Measurements from ENCODE around the gene CLSTN3.

DNA sequence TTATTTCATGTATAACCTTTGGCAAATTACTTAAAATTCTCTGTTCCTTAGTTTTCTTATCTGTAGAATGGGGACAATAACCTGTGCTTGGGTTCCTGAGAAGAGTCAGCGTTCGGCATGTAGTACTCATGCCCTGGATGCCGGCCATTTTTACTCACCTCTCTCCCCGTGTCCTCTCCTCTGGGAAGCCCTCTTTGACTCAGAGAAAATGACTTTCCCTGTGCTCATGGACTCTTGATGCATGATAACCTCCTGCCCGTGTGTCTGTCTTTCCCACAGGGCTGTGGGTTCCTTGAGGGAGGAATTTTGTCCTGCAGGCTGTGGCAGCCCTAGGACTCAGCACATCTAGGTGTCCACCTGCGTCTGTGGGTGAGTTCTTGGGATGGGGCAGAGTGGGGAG lies 15.3 kb upstream of the CLSTN3 start:
- TF ChIP-seq, protein P1, sequence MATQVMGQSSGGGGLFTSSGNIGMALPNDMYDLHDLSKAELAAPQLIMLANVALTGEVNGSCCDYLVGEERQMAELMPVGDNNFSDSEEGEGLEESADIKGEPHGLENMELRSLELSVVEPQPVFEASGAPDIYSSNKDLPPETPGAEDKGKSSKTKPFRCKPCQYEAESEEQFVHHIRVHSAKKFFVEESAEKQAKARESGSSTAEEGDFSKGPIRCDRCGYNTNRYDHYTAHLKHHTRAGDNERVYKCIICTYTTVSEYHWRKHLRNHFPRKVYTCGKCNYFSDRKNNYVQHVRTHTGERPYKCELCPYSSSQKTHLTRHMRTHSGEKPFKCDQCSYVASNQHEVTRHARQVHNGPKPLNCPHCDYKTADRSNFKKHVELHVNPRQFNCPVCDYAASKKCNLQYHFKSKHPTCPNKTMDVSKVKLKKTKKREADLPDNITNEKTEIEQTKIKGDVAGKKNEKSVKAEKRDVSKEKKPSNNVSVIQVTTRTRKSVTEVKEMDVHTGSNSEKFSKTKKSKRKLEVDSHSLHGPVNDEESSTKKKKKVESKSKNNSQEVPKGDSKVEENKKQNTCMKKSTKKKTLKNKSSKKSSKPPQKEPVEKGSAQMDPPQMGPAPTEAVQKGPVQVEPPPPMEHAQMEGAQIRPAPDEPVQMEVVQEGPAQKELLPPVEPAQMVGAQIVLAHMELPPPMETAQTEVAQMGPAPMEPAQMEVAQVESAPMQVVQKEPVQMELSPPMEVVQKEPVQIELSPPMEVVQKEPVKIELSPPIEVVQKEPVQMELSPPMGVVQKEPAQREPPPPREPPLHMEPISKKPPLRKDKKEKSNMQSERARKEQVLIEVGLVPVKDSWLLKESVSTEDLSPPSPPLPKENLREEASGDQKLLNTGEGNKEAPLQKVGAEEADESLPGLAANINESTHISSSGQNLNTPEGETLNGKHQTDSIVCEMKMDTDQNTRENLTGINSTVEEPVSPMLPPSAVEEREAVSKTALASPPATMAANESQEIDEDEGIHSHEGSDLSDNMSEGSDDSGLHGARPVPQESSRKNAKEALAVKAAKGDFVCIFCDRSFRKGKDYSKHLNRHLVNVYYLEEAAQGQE (IDR thresholded peaks at IDR 0.05), result no peak
- TF ChIP-seq NR2F2 (IDR thresholded peaks at IDR 0.05), result no peak
- no peak for TF ChIP-seq RAD21 (IDR thresholded peaks at IDR 0.05)
- TF ChIP-seq, protein P2, sequence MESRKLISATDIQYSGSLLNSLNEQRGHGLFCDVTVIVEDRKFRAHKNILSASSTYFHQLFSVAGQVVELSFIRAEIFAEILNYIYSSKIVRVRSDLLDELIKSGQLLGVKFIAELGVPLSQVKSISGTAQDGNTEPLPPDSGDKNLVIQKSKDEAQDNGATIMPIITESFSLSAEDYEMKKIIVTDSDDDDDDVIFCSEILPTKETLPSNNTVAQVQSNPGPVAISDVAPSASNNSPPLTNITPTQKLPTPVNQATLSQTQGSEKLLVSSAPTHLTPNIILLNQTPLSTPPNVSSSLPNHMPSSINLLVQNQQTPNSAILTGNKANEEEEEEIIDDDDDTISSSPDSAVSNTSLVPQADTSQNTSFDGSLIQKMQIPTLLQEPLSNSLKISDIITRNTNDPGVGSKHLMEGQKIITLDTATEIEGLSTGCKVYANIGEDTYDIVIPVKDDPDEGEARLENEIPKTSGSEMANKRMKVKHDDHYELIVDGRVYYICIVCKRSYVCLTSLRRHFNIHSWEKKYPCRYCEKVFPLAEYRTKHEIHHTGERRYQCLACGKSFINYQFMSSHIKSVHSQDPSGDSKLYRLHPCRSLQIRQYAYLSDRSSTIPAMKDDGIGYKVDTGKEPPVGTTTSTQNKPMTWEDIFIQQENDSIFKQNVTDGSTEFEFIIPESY (IDR thresholded peaks at IDR 0.05), result no peak
- TF ChIP-seq, protein P3, sequence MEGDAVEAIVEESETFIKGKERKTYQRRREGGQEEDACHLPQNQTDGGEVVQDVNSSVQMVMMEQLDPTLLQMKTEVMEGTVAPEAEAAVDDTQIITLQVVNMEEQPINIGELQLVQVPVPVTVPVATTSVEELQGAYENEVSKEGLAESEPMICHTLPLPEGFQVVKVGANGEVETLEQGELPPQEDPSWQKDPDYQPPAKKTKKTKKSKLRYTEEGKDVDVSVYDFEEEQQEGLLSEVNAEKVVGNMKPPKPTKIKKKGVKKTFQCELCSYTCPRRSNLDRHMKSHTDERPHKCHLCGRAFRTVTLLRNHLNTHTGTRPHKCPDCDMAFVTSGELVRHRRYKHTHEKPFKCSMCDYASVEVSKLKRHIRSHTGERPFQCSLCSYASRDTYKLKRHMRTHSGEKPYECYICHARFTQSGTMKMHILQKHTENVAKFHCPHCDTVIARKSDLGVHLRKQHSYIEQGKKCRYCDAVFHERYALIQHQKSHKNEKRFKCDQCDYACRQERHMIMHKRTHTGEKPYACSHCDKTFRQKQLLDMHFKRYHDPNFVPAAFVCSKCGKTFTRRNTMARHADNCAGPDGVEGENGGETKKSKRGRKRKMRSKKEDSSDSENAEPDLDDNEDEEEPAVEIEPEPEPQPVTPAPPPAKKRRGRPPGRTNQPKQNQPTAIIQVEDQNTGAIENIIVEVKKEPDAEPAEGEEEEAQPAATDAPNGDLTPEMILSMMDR (IDR thresholded peaks at IDR 0.05; ENCODE audit: low read depth, low read length, missing input control), result no peak
- TF ChIP-seq SP1 (IDR thresholded peaks at IDR 0.05), result no peak
- TF ChIP-seq JUND (IDR thresholded peaks at IDR 0.05), result no peak
- TF ChIP-seq YY1 (IDR thresholded peaks at IDR 0.05), result no peak
- TF ChIP-seq RXRA (IDR thresholded peaks at IDR 0.05), result no peak

Data from liver (tissue), 3 donors.